ENCODE measurements around the gene MYMK.

Gene MYMK

GRCh38 chr9:133514460-133515239 is 10.1 kb downstream of the MYMK start:
- no peak for TF ChIP-seq CTCF (IDR thresholded peaks at IDR 0.05)

GRCh38 chr9:133513214-133514100 is 11.3 kb downstream of the MYMK start:
- no peak for TF ChIP-seq CTCF (IDR thresholded peaks at IDR 0.05)

- TF ChIP-seq CTCF (IDR thresholded peaks at IDR 0.05), result no peak
Measured at GRCh38 chr9:133512253-133513213, 12.2 kb downstream of the MYMK start.

GRCh38 chr9:133511607-133512006 is 13.2 kb downstream of the MYMK start:
- TF ChIP-seq CTCF (IDR thresholded peaks at IDR 0.05), result no peak

- TF ChIP-seq CTCF (IDR thresholded peaks at IDR 0.05), result no peak
Measured at GRCh38 chr9:133510926-133511505, 13.7 kb downstream of the MYMK start.

GRCh38 chr9:133509179-133510083 is 15.3 kb downstream of the MYMK start:
- no peak for TF ChIP-seq CTCF (IDR thresholded peaks at IDR 0.05)

Data from LNCAP (cell line).